A673 (cell line): ENCODE results near the gene KCNJ9.

Experiments
- EZH2 ChIP-seq: fragments of 200-600 bp; sonication (generic); IDR thresholded peaks from 2 replicates; pipeline ENCODE4 v1.6.1; 2017; ENCODE audit warnings: borderline replicate concordance, low read depth, mild to moderate bottlenecking, mixed read lengths, antibody characterized with exemption, low read length; ENCODE audit not compliant: poor library complexity, severe bottlenecking
- TF ChIP-seq, protein P1 (sequence below): fragments of 300-800, 200-600 bp; sonication (generic); conservative IDR thresholded peaks from 2 replicates; pipeline ENCODE4 v1.5.1; 2017; ENCODE audit warnings: low read depth, mild to moderate bottlenecking, antibody characterized with exemption, low read length, moderate library complexity, mixed read lengths

DNA sequence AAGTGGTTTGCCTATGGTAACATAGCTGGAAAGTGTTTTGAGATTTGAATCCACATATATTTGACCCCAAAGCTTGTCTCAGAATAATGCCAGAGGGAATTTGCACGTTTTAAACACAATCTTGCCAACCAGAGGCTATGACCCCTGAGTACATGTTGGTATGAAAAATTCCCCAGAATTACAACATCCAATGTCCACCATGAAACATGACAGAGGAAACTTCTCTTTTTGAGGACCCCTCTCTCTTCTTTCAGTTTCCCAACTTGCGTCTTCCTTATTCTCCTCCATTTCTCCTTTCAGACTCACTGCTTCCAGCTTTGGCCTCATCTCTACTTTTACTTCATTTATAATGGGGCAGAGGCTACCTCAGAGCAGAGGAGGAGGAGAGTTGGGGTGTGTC, 5.5 kb upstream of the KCNJ9 start:
- TF ChIP-seq, protein P1, sequence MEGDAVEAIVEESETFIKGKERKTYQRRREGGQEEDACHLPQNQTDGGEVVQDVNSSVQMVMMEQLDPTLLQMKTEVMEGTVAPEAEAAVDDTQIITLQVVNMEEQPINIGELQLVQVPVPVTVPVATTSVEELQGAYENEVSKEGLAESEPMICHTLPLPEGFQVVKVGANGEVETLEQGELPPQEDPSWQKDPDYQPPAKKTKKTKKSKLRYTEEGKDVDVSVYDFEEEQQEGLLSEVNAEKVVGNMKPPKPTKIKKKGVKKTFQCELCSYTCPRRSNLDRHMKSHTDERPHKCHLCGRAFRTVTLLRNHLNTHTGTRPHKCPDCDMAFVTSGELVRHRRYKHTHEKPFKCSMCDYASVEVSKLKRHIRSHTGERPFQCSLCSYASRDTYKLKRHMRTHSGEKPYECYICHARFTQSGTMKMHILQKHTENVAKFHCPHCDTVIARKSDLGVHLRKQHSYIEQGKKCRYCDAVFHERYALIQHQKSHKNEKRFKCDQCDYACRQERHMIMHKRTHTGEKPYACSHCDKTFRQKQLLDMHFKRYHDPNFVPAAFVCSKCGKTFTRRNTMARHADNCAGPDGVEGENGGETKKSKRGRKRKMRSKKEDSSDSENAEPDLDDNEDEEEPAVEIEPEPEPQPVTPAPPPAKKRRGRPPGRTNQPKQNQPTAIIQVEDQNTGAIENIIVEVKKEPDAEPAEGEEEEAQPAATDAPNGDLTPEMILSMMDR, result no peak
- no peak for TF ChIP-seq EZH2
